Measurements from ENCODE around the gene TRAPPC5.

The TRAPPC5 gene

DNA sequence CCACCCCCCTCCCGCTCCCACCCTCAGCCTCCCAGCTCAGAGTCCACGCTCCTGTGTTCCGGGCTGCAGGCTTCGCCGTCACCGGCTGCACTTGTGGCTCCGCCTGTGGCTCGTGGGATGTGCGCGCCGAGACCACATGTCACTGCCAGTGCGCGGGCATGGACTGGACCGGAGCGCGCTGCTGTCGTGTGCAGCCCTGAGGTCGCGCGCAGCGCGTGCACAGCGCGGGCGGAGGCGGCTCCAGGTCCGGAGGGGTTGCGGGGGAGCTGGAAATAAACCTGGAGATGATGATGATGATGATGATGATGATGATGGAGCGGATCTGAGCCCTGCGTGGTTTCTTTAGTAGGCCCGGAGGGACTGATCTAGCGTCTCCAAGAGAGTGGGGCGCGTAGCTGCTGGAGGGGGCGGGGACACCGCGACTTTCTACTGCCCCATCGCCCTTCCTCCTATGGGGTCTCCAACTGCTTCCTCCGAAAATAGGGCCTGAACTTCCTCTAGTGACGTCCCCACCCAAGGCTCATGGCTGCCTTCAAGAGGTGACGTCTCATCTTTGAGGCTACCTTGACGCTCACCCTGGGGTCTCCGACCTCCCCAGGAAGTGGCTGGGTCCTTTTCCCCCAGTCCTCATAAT, 10.4 kb upstream of the TRAPPC5 start:
- POLR2A ChIA-PET, result interaction anchor here (1.2 to 2.4 kb wide), 2 partner anchors 10 to 11 kb away, joined by 4 to 7 read pairs; partner anchors contain the start of gene TRAPPC5
- TF ChIP-seq CTBP1 (IDR thresholded peaks at IDR 0.05; ENCODE audit: borderline replicate concordance) (no peak), L3MBTL2 (conservative IDR thresholded peaks at IDR 0.05) (peak; percentile 34; the same call in 1 of the 2 replicates), SUZ12 (IDR thresholded peaks at IDR 0.05) (no peak)
- DNase-seq (ENCODE audit: extremely low spot score), result no peak
- CTCF ChIA-PET, result interaction anchor here (0.6 to 1.6 kb wide), 2 partner anchors 11 to 156 kb away, joined by 4 to 9 read pairs; partner anchors contain the start of gene TRAPPC5

DNA sequence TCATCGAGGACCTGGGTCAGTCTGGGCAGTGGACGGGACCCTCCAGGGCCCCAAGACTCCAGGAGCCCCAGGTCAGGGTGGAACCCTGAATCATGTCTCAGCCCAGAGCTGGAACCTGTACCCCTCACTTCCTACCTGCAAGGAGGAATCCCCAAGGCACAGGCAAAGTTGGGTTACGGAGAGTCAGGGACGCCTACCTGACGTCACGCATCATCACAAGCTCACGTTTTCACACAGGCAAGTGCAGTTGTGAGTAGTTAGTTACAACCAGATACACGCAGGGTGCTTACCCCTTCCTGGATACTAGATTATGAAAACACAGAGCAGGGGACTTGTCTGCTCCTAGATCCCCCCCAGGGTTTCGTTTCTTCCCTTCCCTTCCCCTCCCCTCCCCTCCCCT, 9.8 kb upstream of the TRAPPC5 start:
- DNase-seq (ENCODE audit: extremely low spot score), result no peak
- POLR2A ChIA-PET, result interaction anchor here (2.4 kb wide), 1 partner anchor 10 kb away, joined by 7 read pairs; the partner anchor contains the start of gene TRAPPC5
- TF ChIP-seq SP1 (IDR thresholded peaks at IDR 0.05) (no peak), ZNF384 (IDR thresholded peaks at IDR 0.05) (no peak), FOXK2 (IDR thresholded peaks at IDR 0.05) (no peak), BHLHE40 (IDR thresholded peaks at IDR 0.05; ENCODE audit: borderline replicate concordance) (no peak), LEF1 (IDR thresholded peaks at IDR 0.05; ENCODE audit: borderline replicate concordance) (no peak), ARNT (IDR thresholded peaks at IDR 0.05) (no peak), FOXA1 (IDR thresholded peaks at IDR 0.05) (no peak), ELF4 (IDR thresholded peaks at IDR 0.05) (no peak), TARDBP (IDR thresholded peaks at IDR 0.05) (no peak), HDGF (IDR thresholded peaks at IDR 0.05; ENCODE audit: borderline replicate concordance) (no peak), L3MBTL2 (conservative IDR thresholded peaks at IDR 0.05) (no peak), CTBP1 (IDR thresholded peaks at IDR 0.05; ENCODE audit: borderline replicate concordance) (no peak), NFRKB (IDR thresholded peaks at IDR 0.05) (no peak), SUZ12 (IDR thresholded peaks at IDR 0.05) (no peak), FOXM1 (IDR thresholded peaks at IDR 0.05; ENCODE audit: borderline replicate concordance) (no peak)
- TF ChIP-seq, protein P1, sequence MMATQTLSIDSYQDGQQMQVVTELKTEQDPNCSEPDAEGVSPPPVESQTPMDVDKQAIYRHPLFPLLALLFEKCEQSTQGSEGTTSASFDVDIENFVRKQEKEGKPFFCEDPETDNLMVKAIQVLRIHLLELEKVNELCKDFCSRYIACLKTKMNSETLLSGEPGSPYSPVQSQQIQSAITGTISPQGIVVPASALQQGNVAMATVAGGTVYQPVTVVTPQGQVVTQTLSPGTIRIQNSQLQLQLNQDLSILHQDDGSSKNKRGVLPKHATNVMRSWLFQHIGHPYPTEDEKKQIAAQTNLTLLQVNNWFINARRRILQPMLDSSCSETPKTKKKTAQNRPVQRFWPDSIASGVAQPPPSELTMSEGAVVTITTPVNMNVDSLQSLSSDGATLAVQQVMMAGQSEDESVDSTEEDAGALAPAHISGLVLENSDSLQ (IDR thresholded peaks at IDR 0.05), result no peak
- CTCF ChIA-PET, result no interaction called here

DNA sequence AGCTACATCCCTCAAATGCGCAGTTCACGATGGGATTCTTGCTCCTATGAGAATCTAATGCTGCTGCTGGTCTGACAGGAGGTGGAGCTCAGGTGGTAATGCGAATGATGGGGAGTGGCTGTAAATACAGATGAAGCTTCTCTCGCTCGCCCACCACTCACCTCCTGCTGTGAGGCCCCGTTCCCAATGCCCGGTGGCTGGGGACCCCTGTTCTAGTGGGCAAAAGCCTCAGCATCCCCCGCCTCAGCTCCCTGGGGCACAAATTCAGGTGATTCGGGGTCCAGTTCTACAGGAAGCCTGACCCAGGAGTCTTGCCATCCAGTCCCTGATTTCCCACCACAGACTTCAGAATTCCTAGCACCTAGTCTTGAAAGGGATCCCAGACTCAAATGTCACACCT, 8.1 kb upstream of the TRAPPC5 start:
- ChIA-PET POLR2A (interaction anchor here (2.4 kb wide), 1 partner anchor 8 kb away, joined by 7 read pairs; the partner anchor contains the start of gene TRAPPC5), CTCF (no interaction called here)
- no peak for DNase-seq (ENCODE audit: extremely low spot score)
- TF ChIP-seq SP1 (IDR thresholded peaks at IDR 0.05) (no peak), CTBP1 (IDR thresholded peaks at IDR 0.05; ENCODE audit: borderline replicate concordance) (no peak), TARDBP (IDR thresholded peaks at IDR 0.05) (no peak), FOXK2 (IDR thresholded peaks at IDR 0.05) (no peak), HDGF (IDR thresholded peaks at IDR 0.05; ENCODE audit: borderline replicate concordance) (no peak), ZNF384 (IDR thresholded peaks at IDR 0.05) (no peak), BHLHE40 (IDR thresholded peaks at IDR 0.05; ENCODE audit: borderline replicate concordance) (no peak), ARNT (IDR thresholded peaks at IDR 0.05) (no peak), FOXA1 (IDR thresholded peaks at IDR 0.05) (no peak), ELF4 (IDR thresholded peaks at IDR 0.05) (no peak), SUZ12 (IDR thresholded peaks at IDR 0.05) (no peak)

DNA sequence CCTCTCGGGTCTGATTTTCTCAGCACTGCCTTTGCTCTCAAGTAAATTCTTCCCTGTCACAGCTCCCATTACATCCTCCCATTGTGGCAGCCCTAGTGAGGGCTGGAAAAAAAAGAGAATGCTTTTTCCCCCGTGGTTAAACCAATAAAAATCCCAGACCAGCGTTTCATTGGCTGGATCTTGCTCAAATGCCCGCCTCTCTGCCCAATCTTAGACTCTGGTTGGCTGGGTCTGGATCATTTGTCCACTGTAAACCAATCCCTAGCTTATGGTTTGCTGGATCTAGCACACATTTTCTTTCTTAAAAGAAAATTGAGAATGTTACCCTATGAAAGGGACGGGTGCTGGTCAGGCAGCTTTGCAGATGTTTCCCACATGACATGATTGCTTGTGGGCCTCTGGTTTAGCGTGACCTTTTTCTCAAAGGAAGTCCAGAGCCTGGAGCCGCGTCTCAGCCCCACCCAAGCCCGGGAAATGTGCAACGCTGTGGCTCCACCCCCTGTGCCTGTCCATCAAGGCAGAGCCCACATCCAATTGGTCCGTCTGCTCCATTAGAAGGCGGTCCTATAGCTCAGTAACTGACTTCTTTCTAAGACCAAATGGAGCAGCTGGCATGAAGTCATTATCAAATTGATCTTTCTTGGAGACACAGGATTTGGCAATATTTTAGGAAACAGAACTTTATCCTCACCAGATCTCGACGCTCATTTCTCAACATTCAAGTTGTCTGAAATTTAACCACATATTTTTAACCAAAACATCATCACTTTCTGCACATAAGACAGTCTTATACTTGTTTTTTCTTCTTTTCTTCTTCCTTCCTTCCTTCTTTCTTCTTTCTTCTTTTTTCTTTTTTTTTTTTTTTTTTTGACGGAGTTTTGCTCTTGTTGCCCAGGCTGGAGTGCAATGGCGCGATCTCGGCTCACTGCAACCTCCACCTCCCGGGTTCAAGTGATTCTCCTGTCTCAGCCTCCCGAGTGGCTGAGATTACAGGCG, 6.3 kb upstream of the TRAPPC5 start:
- ChIA-PET CTCF (interaction anchor here (1.2 kb wide), 1 partner anchor 106 kb away, joined by 6 read pairs; no protein-coding TSS in a partner anchor), POLR2A (no interaction called here)
- TF ChIP-seq FOXM1 (IDR thresholded peaks at IDR 0.05; ENCODE audit: borderline replicate concordance) (no peak), NFRKB (IDR thresholded peaks at IDR 0.05) (no peak), LEF1 (IDR thresholded peaks at IDR 0.05; ENCODE audit: borderline replicate concordance) (no peak), BHLHE40 (IDR thresholded peaks at IDR 0.05; ENCODE audit: borderline replicate concordance) (no peak), FOXA1 (IDR thresholded peaks at IDR 0.05) (no peak), ZNF384 (IDR thresholded peaks at IDR 0.05) (no peak), FOXK2 (IDR thresholded peaks at IDR 0.05) (no peak), SP1 (IDR thresholded peaks at IDR 0.05) (no peak), ARNT (IDR thresholded peaks at IDR 0.05) (no peak), SUZ12 (IDR thresholded peaks at IDR 0.05) (no peak), TARDBP (IDR thresholded peaks at IDR 0.05) (no peak), L3MBTL2 (conservative IDR thresholded peaks at IDR 0.05) (0 out of 2 replicates have a peak, but pooled peaks have one; percentile 12), CTBP1 (IDR thresholded peaks at IDR 0.05; ENCODE audit: borderline replicate concordance) (no peak), HDGF (IDR thresholded peaks at IDR 0.05; ENCODE audit: borderline replicate concordance) (no peak), ELF4 (IDR thresholded peaks at IDR 0.05) (no peak)
- TF ChIP-seq, protein P1 (IDR thresholded peaks at IDR 0.05), result peak; percentile 98
- peak; percentile 86 for DNase-seq (ENCODE audit: extremely low spot score)

DNA sequence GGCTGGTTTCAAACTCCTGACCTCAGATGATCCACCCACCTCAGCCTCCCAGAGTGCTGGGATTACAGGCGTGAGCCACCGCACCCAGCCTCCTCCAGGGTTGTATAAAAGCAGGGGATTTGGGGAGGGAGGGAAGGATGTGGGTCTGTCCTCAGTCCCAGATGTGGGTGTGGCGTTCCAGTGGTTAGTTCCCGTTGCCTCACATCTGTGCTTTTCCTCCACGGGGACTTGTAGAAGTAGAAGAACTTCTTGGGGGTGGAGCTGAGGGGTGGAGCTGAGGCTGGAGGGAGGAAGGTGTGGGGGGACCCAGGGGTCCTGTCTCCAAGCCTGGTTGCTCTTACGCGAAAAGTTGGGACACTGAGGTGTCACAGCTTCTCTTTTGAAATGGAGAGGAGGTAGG, 4.3 kb upstream of the TRAPPC5 start:
- no peak for DNase-seq (ENCODE audit: extremely low spot score)
- TF ChIP-seq HDGF (IDR thresholded peaks at IDR 0.05; ENCODE audit: borderline replicate concordance) (no peak), BHLHE40 (IDR thresholded peaks at IDR 0.05; ENCODE audit: borderline replicate concordance) (no peak), LEF1 (IDR thresholded peaks at IDR 0.05; ENCODE audit: borderline replicate concordance) (no peak), SUZ12 (IDR thresholded peaks at IDR 0.05) (no peak), ELF4 (IDR thresholded peaks at IDR 0.05) (no peak), FOXA1 (IDR thresholded peaks at IDR 0.05) (no peak), SP1 (IDR thresholded peaks at IDR 0.05) (no peak), L3MBTL2 (conservative IDR thresholded peaks at IDR 0.05) (no peak), NFRKB (IDR thresholded peaks at IDR 0.05) (no peak), TARDBP (IDR thresholded peaks at IDR 0.05) (no peak), FOXK2 (IDR thresholded peaks at IDR 0.05) (no peak), ARNT (IDR thresholded peaks at IDR 0.05) (no peak), FOXM1 (IDR thresholded peaks at IDR 0.05; ENCODE audit: borderline replicate concordance) (no peak), CTBP1 (IDR thresholded peaks at IDR 0.05; ENCODE audit: borderline replicate concordance) (no peak), ZNF384 (IDR thresholded peaks at IDR 0.05) (no peak)
- TF ChIP-seq, protein P1 (IDR thresholded peaks at IDR 0.05), result no peak
- ChIA-PET POLR2A (no interaction called here), CTCF (no interaction called here)

Measured in HEK293T (cell line).